Breast epithelium (tissue), 4 donors: ENCODE data around the gene MACROH2A2. TPM values are rescaled to one million over a fixed set of nuclear protein-coding genes. Genes with fewer than 3 reads are reported as not detected.

Experiments used
- DNase-seq, 2 donors: peaks; one replicate each; pipeline ENCODE4 v3.0.0-alpha.2; 2019; ENCODE audit warnings: low spot score in 2 of 2
- H3K27ac ChIP-seq, 2 donors: fragments of 200-600 bp; sonication (generic) in 1 of 2; one replicate each; pipeline ENCODE4 v1.5.1; 2016 to 2019; ENCODE audit warnings: mild to moderate bottlenecking in 1 of 2
- H3K27me3 ChIP-seq, 2 donors: fragments of 200-600 bp; sonication (generic) in 1 of 2; one replicate each; pipeline versions ENCODE4 v1.5.1 to v1.6.0; 2017 to 2019; ENCODE audit warnings: control low read depth in 1 of 2, mild to moderate bottlenecking in 1 of 2
- H3K36me3 ChIP-seq: fragments of 200-600 bp; one replicate; pipeline ENCODE4 v1.5.1; 2019
- H3K4me1 ChIP-seq, 2 donors: fragments of 200-600 bp; sonication (generic); one replicate each; pipeline ENCODE4 v1.5.1; 2016 to 2019; ENCODE audit warnings: control low read depth in 1 of 2
- H3K4me3 ChIP-seq, 3 donors: fragments of 200-600 bp; sonication (generic); 1 replicate in 2 of 3; 2 replicates in 1 of 3; pipeline ENCODE4 v1.5.1; 2016 to 2019; ENCODE audit warnings: mild to moderate bottlenecking in 3 of 3, moderate library complexity in 2 of 3
- H3K9me3 ChIP-seq, 2 donors: fragments of 200-600 bp; sonication (generic) in 1 of 2; one replicate each; pipeline ENCODE4 v1.5.1; 2016 to 2019; ENCODE audit warnings: control low read depth in 1 of 2
- POLR2A ChIP-seq: fragments of 450-650 bp; IDR thresholded peaks from one replicate; pipeline ENCODE4 v1.6.1; 2016; ENCODE audit warnings: antibody characterized with exemption, mild to moderate bottlenecking, moderate library complexity
- POLR2AphosphoS5 ChIP-seq, 3 donors: sonication (generic); formaldehyde crosslinking; IDR thresholded peaks; one replicate each; pipeline ENCODE4 v1.6.1; 2017; ENCODE audit warnings: antibody characterized with exemption in 3 of 3
- intact Hi-C: fragments of 100-400 bp; cut with DNase I; formaldehyde crosslinking; loops from one replicate; pipeline ENCODE4 v1.15.1; 2023; ENCODE audit warnings: low total_unique reads
- total RNA-seq, 3 donors: library from RNA; depleted of rRNA; stranded (reverse); fragments of >200 nt; gene quantifications; one replicate each; pipeline ENCODE4 v1.1.0, GENCODE V29; 2016
- TF ChIP-seq, protein P1 (sequence below), 3 donors: fragments of 450-650 bp; IDR thresholded peaks; one replicate each; pipeline ENCODE4 v1.5.1; 2016 to 2017; ENCODE audit warnings: antibody characterized with exemption in 3 of 3, mild to moderate bottlenecking in 3 of 3, moderate library complexity in 3 of 3

Gene MACROH2A2
- total RNA-seq, 3 donors from 2014 or later = 4.8 to 19.5 (median 15.4) TPM

- H3K27me3 ChIP-seq = no peaks in the 10 kb centered on the region
- TF ChIP-seq POLR2A = no peak
- no peak for TF ChIP-seq POLR2AphosphoS5 (IDR thresholded peaks at IDR 0.05)
- TF ChIP-seq, protein P1, sequence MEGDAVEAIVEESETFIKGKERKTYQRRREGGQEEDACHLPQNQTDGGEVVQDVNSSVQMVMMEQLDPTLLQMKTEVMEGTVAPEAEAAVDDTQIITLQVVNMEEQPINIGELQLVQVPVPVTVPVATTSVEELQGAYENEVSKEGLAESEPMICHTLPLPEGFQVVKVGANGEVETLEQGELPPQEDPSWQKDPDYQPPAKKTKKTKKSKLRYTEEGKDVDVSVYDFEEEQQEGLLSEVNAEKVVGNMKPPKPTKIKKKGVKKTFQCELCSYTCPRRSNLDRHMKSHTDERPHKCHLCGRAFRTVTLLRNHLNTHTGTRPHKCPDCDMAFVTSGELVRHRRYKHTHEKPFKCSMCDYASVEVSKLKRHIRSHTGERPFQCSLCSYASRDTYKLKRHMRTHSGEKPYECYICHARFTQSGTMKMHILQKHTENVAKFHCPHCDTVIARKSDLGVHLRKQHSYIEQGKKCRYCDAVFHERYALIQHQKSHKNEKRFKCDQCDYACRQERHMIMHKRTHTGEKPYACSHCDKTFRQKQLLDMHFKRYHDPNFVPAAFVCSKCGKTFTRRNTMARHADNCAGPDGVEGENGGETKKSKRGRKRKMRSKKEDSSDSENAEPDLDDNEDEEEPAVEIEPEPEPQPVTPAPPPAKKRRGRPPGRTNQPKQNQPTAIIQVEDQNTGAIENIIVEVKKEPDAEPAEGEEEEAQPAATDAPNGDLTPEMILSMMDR (IDR thresholded peaks at IDR 0.05) = no peak
- DNase-seq = no peak
These were observed 33.4 kb downstream of the MACROH2A2 start for GRCh38 chr10:70085975-70086613.

DNA sequence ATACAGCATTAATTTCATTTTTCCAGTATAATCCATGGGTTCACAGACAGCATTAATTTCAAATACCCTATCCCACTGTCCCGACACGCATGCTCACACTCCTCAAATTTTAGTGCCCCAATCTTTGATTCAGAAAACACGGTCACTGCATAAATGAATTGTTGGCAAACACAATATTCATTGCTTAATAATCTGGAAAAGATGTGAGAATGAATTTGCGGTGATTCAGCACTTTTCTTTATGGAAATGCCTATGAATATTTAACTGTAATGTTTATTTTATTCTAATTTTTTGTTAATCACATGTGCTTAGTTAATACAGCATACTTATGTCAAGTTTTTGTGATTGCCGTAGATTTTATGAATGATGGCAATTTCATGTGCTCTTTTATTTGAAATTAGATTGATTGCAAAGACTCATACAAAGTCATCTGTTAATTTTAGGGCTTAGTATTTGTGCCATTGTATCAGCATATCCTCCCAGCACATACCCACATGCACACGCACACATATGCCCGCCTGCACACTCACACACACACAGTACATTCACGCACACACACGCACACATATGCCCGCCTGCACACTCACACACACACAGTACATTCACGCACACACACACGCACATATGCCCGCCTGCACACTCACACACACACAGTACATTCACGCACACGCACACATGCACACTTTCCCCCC is 35.1 kb downstream of the MACROH2A2 start:
- Histone ChIP-seq H3K36me3 (no peaks in the 10 kb centered on the region), H3K9me3 (no peaks in the 10 kb centered on the region), H3K27ac (no peak overlapping the region), H3K4me1 (no peaks in the 10 kb centered on the region), H3K4me3 (no peak overlapping the region), H3K27me3 (no peaks in the 10 kb centered on the region)
- TF ChIP-seq, protein P1 (IDR thresholded peaks at IDR 0.05) = no peak
- no peak for TF ChIP-seq POLR2AphosphoS5 (IDR thresholded peaks at IDR 0.05)
- no peak for TF ChIP-seq POLR2A
- intact Hi-C loops = no loop called here
- no peak for DNase-seq

More at GRCh38 chr10:70085975-70086613, 33.4 kb downstream of the MACROH2A2 start:
- H3K9me3 ChIP-seq = no peaks in the 10 kb centered on the region
- no peaks in the 10 kb centered on the region for H3K4me1 ChIP-seq
- no peaks in the 10 kb centered on the region for H3K36me3 ChIP-seq
- H3K27ac ChIP-seq = no peak overlapping the region
- intact Hi-C loops = no loop called here
- H3K4me3 ChIP-seq = no peak overlapping the region

DNA sequence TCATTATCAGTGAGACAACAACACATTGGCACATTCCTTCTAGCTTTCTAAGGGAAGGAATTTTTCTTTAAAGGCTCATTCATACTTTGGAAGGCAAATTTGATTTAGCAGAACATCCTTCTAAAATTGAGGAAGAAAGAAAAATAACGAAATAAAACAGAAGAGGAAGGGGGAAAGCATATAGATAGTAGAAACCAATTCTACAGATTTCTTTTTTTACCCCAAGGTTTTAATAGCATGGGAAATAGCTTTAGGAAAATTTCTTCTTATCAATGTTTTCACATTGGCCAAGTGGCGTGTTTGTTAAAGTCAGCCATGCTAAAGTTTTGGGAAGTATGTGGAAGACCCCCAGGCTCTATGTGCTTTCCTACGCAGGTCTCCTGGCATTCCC is 35.7 kb downstream of the MACROH2A2 start:
- TF ChIP-seq, protein P1 (IDR thresholded peaks at IDR 0.05) = no peak
- TF ChIP-seq POLR2A (no peak), POLR2AphosphoS5 (IDR thresholded peaks at IDR 0.05) (no peak)
- no peak for DNase-seq
- H3K27me3 ChIP-seq = no peaks in the 10 kb centered on the region
- H3K4me1 ChIP-seq = no peaks in the 10 kb centered on the region
- H3K27ac ChIP-seq = no peak overlapping the region
- H3K36me3 ChIP-seq = no peaks in the 10 kb centered on the region
- H3K4me3 ChIP-seq = no peak overlapping the region
- intact Hi-C loops = no loop called here
- H3K9me3 ChIP-seq = no peaks in the 10 kb centered on the region

DNA sequence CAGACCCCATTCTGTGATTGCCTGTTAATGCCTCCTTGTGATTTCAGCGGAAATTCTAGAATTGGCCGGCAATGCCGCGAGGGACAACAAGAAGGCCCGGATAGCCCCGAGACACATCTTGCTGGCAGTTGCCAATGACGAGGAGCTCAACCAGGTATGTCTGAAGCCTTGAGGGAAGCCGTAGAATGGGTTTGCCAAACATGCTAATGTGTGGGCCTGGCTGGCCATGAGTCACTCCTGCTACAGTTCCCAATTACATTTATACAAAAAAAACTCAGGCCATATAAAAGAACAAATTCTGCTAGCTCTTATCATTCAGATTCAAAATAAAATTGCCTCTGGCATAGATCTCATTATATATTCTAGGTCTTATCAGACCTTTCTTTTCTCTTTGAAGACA is 37.4 kb downstream of the MACROH2A2 start:
- no peak for DNase-seq
- H3K4me3 ChIP-seq = no peak overlapping the region
- intact Hi-C loops = no loop called here
- H3K36me3 ChIP-seq = no peaks in the 10 kb centered on the region
- H3K27ac ChIP-seq = no peak overlapping the region
- no peaks in the 10 kb centered on the region for H3K27me3 ChIP-seq
- no peaks in the 10 kb centered on the region for H3K4me1 ChIP-seq
- TF ChIP-seq POLR2A (no peak), POLR2AphosphoS5 (IDR thresholded peaks at IDR 0.05) (no peak)
- TF ChIP-seq, protein P1 (IDR thresholded peaks at IDR 0.05) = no peak
- H3K9me3 ChIP-seq = no peaks in the 10 kb centered on the region

GRCh38 chr10:70090951-70091350 is 38.3 kb downstream of the MACROH2A2 start:
- TF ChIP-seq POLR2A (no peak), POLR2AphosphoS5 (IDR thresholded peaks at IDR 0.05) (no peak)
- TF ChIP-seq, protein P1 (IDR thresholded peaks at IDR 0.05) = no peak
- H3K9me3 ChIP-seq = no peaks in the 10 kb centered on the region
- no peak for DNase-seq
- H3K36me3 ChIP-seq = no peaks in the 10 kb centered on the region
- H3K27me3 ChIP-seq = no peaks in the 10 kb centered on the region
- H3K4me3 ChIP-seq = no peak overlapping the region
- no peaks in the 10 kb centered on the region for H3K4me1 ChIP-seq
- intact Hi-C loops = no loop called here
- no peak overlapping the region for H3K27ac ChIP-seq
